GM23338 (cell line): ENCODE data around the gene FBXO28. TPM values are rescaled to one million over a fixed set of nuclear protein-coding genes. Genes with fewer than 3 reads are reported as not detected.

Source experiments
- ATAC-seq: fragments of 200-7000 bp; cut with Tn5 transposase; 3 replicates; pipeline ENCODE4 v1.9.1; 2020
- DNase-seq: peaks from one replicate; pipeline ENCODE4 v3.0.0-alpha.2; 2015; ENCODE audit warnings: low spot score
- H2AFZ ChIP-seq: fragments of 200-600 bp; sonication (generic); 2 replicates; pipeline ENCODE4 v1.8.0; 2016; ENCODE audit warnings: antibody characterized with exemption, mild to moderate bottlenecking, moderate library complexity
- H3F3A ChIP-seq: fragments of 200-600 bp; sonication (generic); replicated peaks from 2 replicates; pipeline ENCODE4 v1.8.0; 2017; ENCODE audit warnings: antibody characterized with exemption, mixed run types, low read depth
- H3K27ac ChIP-seq: fragments of 200-600 bp; sonication (generic); 2 replicates; pipeline ENCODE4 v1.6.1; 2016; ENCODE audit warnings: low read depth
- H3K27me3 ChIP-seq: fragments of 200-600 bp; sonication (generic); 2 replicates; pipeline ENCODE4 v1.8.0; 2016; ENCODE audit warnings: mild to moderate bottlenecking, mixed run types, moderate library complexity; ENCODE audit not compliant: insufficient read depth
- H3K36me3 ChIP-seq: fragments of 200-600 bp; sonication (generic); 2 replicates; pipeline ENCODE4 v1.8.0; 2016; ENCODE audit warnings: mild to moderate bottlenecking; ENCODE audit not compliant: insufficient read depth
- H3K4me1 ChIP-seq: fragments of 200-600 bp; sonication (generic); 2 replicates; pipeline ENCODE4 v1.8.0; 2016; ENCODE audit warnings: mild to moderate bottlenecking, moderate library complexity; ENCODE audit not compliant: insufficient read depth
- H3K4me2 ChIP-seq: fragments of 200-600 bp; sonication (generic); 2 replicates; pipeline ENCODE4 v1.7.1; 2017; ENCODE audit warnings: mixed run types
- H3K4me3 ChIP-seq: fragments of 200-600 bp; sonication (generic); 2 replicates; pipeline ENCODE4 v1.6.1; 2016; ENCODE audit warnings: mixed run types
- H3K79me2 ChIP-seq: fragments of 200-600 bp; sonication (generic); replicated peaks from 2 replicates; pipeline ENCODE4 v1.8.0; 2017; ENCODE audit warnings: mild to moderate bottlenecking; ENCODE audit not compliant: insufficient read depth
- H3K9me2 ChIP-seq: fragments of 200-600 bp; sonication (generic); 2 replicates; pipeline ENCODE4 v1.8.0; 2017; ENCODE audit not compliant: insufficient read depth
- H4K20me1 ChIP-seq: fragments of 200-600 bp; sonication (generic); replicated peaks from 2 replicates; pipeline ENCODE4 v1.8.0; 2017; ENCODE audit warnings: mild to moderate bottlenecking; ENCODE audit not compliant: insufficient read depth
- H3K27ac Mint-ChIP-seq: 2 replicates; pipeline ENCODE4 v1.8.0; 2020; ENCODE audit warnings: inconsistent platforms, mild to moderate bottlenecking, moderate library complexity, mixed read lengths
- H3K27me3 Mint-ChIP-seq: 3 replicates; pipeline ENCODE4 v1.8.0; 2022; ENCODE audit warnings: low read depth, mild to moderate bottlenecking, moderate library complexity, mixed read lengths, inconsistent platforms; ENCODE audit not compliant: insufficient read depth, poor library complexity
- H3K36me3 Mint-ChIP-seq: 3 replicates; pipeline ENCODE4 v1.8.0; 2021; ENCODE audit warnings: low read depth, mild to moderate bottlenecking, inconsistent platforms, moderate library complexity, mixed read lengths
- H3K4me1 Mint-ChIP-seq: 3 replicates; pipeline ENCODE4 v1.8.0; 2020; ENCODE audit warnings: mild to moderate bottlenecking, inconsistent platforms, mixed read lengths
- H3K4me3 Mint-ChIP-seq: 3 replicates; pipeline ENCODE4 v1.8.0; 2021; ENCODE audit warnings: moderate library complexity, mild to moderate bottlenecking, inconsistent platforms, mixed read lengths
- H3K9me3 Mint-ChIP-seq: 3 replicates; pipeline ENCODE4 v1.8.0; 2020; ENCODE audit warnings: moderate library complexity, mild to moderate bottlenecking, inconsistent platforms, mixed read lengths
- EZH2 ChIP-seq: fragments of 200-600 bp; sonication (generic); IDR thresholded peaks from one replicate; pipeline ENCODE4 v1.8.0; 2017; ENCODE audit warnings: antibody characterized with exemption, mild to moderate bottlenecking, low read depth; ENCODE audit not compliant: unreplicated experiment
- EZH2phosphoT487 ChIP-seq: fragments of 200-600 bp; sonication (generic); IDR thresholded peaks from one replicate; pipeline ENCODE4 v1.8.1; 2018; ENCODE audit warnings: antibody characterized with exemption; ENCODE audit not compliant: unreplicated experiment
- JUNB ChIP-seq: IDR thresholded peaks from one replicate; pipeline ENCODE4 v1.6.1; 2016; ENCODE audit warnings: antibody characterized with exemption; ENCODE audit not compliant: unreplicated experiment
- NANOG ChIP-seq: IDR thresholded peaks from 2 replicates; pipeline ENCODE4 v1.6.1; 2016; ENCODE audit warnings: antibody characterized with exemption, borderline replicate concordance
- STAT1 ChIP-seq: IDR thresholded peaks from one replicate; pipeline ENCODE4 v1.6.1; 2016; ENCODE audit warnings: antibody characterized with exemption; ENCODE audit not compliant: unreplicated experiment
- ZNF114 ChIP-seq: fragments of 250-450 bp; sonication (Bioruptor Pico); IDR thresholded peaks from 2 replicates; pipeline ENCODE4 v1.5.0; 2020; ENCODE audit warnings: mild to moderate bottlenecking, moderate library complexity
- ZNF331 ChIP-seq: fragments of 250-450 bp; sonication (Bioruptor Pico); IDR thresholded peaks from 2 replicates; pipeline ENCODE4 v1.5.0; 2020; ENCODE audit warnings: low read depth, mild to moderate bottlenecking, moderate library complexity
- polyA plus RNA-seq: library from polyadenylated mRNA; unstranded; fragments of >200 nt; fragmentation: Nextera tagmentation; extraction: Ambion mirVana; gene quantifications from 2 replicates; pipeline ENCODE4 v1.2.1, GENCODE V29; 2016
- total RNA-seq: library from RNA; depleted of rRNA; stranded (reverse); fragments of >200 nt; shearing (Covaris generic); gene quantifications from 2 replicates; pipeline ENCODE4 v1.2.3, GENCODE V29; 2014
- TF ChIP-seq, protein P1 (sequence below), 2 experiments: fragments of 200-600 bp in 1 of 2; sonication (generic) in 1 of 2; conservative IDR thresholded peaks; 2 replicates each; pipeline versions ENCODE4 v1.5.1 to v1.6.1; 2016 to 2017; ENCODE audit warnings: antibody characterized with exemption in 2 of 2, low read depth in 2 of 2, mild to moderate bottlenecking in 2 of 2, moderate library complexity in 1 of 2
- TF ChIP-seq, protein P2 (sequence below): IDR thresholded peaks from one replicate; pipeline ENCODE4 v1.6.1; 2018; ENCODE audit warnings: antibody characterized with exemption; ENCODE audit not compliant: unreplicated experiment
- TF ChIP-seq, protein P3 (sequence below): fragments of 250-450 bp; sonication (Bioruptor Pico); IDR thresholded peaks from 2 replicates; pipeline ENCODE4 v1.5.0; 2020; ENCODE audit warnings: mild to moderate bottlenecking, moderate library complexity

Gene FBXO28
- total and polyA plus RNA-seq, 2 experiments from 2014 or later, result 16.9 to 45.2 TPM

DNA sequence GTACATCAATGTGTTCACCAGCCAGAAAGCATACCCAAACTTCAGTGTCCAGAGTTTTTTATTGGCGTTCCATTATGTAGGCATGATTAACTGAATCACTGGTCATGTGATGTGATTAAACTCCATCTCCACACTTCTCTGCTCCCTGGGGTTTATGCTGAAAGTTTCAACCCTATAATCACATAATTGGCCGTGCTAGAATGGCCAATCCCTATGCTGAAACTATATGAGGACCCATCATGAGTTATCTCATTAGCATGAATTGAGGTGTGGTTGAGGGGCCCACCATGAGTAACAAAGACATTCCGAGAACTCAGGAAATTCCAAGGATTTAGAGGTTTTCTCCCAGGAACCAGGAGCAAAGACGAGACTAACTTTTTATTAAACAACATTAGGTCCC, 31.8 kb upstream of the FBXO28 start:
- TF ChIP-seq STAT1 (no peak), ZNF114 (CRISPR knock-in tag) (no peak), NANOG (no peak), JUNB (no peak), EZH2phosphoT487 (no peak), EZH2 (no peak), ZNF331 (CRISPR knock-in tag) (no peak)
- TF ChIP-seq, protein P1, sequence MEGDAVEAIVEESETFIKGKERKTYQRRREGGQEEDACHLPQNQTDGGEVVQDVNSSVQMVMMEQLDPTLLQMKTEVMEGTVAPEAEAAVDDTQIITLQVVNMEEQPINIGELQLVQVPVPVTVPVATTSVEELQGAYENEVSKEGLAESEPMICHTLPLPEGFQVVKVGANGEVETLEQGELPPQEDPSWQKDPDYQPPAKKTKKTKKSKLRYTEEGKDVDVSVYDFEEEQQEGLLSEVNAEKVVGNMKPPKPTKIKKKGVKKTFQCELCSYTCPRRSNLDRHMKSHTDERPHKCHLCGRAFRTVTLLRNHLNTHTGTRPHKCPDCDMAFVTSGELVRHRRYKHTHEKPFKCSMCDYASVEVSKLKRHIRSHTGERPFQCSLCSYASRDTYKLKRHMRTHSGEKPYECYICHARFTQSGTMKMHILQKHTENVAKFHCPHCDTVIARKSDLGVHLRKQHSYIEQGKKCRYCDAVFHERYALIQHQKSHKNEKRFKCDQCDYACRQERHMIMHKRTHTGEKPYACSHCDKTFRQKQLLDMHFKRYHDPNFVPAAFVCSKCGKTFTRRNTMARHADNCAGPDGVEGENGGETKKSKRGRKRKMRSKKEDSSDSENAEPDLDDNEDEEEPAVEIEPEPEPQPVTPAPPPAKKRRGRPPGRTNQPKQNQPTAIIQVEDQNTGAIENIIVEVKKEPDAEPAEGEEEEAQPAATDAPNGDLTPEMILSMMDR (conservative IDR thresholded peaks at IDR 0.05; ENCODE audit: low read depth in 2 of 2), result no peak
- TF ChIP-seq, protein P2, sequence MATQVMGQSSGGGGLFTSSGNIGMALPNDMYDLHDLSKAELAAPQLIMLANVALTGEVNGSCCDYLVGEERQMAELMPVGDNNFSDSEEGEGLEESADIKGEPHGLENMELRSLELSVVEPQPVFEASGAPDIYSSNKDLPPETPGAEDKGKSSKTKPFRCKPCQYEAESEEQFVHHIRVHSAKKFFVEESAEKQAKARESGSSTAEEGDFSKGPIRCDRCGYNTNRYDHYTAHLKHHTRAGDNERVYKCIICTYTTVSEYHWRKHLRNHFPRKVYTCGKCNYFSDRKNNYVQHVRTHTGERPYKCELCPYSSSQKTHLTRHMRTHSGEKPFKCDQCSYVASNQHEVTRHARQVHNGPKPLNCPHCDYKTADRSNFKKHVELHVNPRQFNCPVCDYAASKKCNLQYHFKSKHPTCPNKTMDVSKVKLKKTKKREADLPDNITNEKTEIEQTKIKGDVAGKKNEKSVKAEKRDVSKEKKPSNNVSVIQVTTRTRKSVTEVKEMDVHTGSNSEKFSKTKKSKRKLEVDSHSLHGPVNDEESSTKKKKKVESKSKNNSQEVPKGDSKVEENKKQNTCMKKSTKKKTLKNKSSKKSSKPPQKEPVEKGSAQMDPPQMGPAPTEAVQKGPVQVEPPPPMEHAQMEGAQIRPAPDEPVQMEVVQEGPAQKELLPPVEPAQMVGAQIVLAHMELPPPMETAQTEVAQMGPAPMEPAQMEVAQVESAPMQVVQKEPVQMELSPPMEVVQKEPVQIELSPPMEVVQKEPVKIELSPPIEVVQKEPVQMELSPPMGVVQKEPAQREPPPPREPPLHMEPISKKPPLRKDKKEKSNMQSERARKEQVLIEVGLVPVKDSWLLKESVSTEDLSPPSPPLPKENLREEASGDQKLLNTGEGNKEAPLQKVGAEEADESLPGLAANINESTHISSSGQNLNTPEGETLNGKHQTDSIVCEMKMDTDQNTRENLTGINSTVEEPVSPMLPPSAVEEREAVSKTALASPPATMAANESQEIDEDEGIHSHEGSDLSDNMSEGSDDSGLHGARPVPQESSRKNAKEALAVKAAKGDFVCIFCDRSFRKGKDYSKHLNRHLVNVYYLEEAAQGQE, result no peak
- TF ChIP-seq, protein P3, sequence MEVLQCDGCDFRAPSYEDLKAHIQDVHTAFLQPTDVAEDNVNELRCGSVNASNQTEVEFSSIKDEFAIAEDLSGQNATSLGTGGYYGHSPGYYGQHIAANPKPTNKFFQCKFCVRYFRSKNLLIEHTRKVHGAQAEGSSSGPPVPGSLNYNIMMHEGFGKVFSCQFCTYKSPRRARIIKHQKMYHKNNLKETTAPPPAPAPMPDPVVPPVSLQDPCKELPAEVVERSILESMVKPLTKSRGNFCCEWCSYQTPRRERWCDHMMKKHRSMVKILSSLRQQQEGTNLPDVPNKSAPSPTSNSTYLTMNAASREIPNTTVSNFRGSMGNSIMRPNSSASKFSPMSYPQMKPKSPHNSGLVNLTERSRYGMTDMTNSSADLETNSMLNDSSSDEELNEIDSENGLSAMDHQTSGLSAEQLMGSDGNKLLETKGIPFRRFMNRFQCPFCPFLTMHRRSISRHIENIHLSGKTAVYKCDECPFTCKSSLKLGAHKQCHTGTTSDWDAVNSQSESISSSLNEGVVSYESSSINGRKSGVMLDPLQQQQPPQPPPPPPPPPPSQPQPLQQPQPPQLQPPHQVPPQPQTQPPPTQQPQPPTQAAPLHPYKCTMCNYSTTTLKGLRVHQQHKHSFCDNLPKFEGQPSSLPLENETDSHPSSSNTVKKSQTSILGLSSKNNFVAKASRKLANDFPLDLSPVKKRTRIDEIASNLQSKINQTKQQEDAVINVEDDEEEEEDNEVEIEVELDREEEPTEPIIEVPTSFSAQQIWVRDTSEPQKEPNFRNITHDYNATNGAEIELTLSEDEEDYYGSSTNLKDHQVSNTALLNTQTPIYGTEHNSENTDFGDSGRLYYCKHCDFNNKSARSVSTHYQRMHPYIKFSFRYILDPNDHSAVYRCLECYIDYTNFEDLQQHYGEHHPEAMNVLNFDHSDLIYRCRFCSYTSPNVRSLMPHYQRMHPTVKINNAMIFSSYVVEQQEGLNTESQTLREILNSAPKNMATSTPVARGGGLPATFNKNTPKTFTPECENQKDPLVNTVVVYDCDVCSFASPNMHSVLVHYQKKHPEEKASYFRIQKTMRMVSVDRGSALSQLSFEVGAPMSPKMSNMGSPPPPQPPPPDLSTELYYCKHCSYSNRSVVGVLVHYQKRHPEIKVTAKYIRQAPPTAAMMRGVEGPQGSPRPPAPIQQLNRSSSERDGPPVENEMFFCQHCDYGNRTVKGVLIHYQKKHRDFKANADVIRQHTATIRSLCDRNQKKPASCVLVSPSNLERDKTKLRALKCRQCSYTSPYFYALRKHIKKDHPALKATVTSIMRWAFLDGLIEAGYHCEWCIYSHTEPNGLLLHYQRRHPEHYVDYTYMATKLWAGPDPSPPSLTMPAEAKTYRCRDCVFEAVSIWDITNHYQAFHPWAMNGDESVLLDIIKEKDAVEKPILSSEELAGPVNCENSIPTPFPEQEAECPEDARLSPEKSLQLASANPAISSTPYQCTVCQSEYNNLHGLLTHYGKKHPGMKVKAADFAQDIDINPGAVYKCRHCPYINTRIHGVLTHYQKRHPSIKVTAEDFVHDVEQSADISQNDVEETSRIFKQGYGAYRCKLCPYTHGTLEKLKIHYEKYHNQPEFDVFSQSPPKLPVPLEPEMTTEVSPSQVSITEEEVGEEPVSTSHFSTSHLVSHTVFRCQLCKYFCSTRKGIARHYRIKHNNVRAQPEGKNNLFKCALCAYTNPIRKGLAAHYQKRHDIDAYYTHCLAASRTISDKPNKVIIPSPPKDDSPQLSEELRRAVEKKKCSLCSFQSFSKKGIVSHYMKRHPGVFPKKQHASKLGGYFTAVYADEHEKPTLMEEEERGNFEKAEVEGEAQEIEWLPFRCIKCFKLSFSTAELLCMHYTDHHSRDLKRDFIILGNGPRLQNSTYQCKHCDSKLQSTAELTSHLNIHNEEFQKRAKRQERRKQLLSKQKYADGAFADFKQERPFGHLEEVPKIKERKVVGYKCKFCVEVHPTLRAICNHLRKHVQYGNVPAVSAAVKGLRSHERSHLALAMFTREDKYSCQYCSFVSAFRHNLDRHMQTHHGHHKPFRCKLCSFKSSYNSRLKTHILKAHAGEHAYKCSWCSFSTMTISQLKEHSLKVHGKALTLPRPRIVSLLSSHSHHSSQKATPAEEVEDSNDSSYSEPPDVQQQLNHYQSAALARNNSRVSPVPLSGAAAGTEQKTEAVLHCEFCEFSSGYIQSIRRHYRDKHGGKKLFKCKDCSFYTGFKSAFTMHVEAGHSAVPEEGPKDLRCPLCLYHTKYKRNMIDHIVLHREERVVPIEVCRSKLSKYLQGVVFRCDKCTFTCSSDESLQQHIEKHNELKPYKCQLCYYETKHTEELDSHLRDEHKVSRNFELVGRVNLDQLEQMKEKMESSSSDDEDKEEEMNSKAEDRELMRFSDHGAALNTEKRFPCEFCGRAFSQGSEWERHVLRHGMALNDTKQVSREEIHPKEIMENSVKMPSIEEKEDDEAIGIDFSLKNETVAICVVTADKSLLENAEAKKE (CRISPR knock-in tag), result no peak
- Histone ChIP-seq H2AFZ (peak overlapping the region; percentile 80; the same call in 1 of the 2 replicates), H3K4me3 (no peak overlapping the region), H3K9me2 (no peaks in the 10 kb centered on the region), H3K36me3 (no peaks in the 10 kb centered on the region), H3K79me2 (no peaks in the 10 kb centered on the region), H3K4me1 (peaks cover 14% of the 10 kb centered on the region; the same call in 1 of the 2 replicates), H3F3A (no peaks in the 10 kb centered on the region), H4K20me1 (no peaks in the 10 kb centered on the region), H3K4me2 (no peak overlapping the region; the same call in 1 of the 2 replicates), H3K27ac (no peak overlapping the region), H3K27me3 (no peaks in the 10 kb centered on the region)
- Mint-ChIP-seq H3K4me1 (peaks cover 10% of the 10 kb centered on the region), H3K27ac (no peak overlapping the region), H3K4me3 (no peak overlapping the region), H3K36me3 (no peaks in the 10 kb centered on the region), H3K27me3 (no peaks in the 10 kb centered on the region), H3K9me3 (no peaks in the 10 kb centered on the region)
- peak; percentile 36 for DNase-seq
- no peak for ATAC-seq
